GM12878 (cell line): ENCODE data around the gene EIF5. TPM values are rescaled to one million over a fixed set of nuclear protein-coding genes. Genes with fewer than 3 reads are reported as not detected.
A peak's percentile ranks its signal among the peaks of the same experiment; 100 is the strongest.

Experiments used
- ATAC-seq: fragments of 200-7000 bp; cut with Tn5 transposase; 3 replicates; pipeline ENCODE4 v1.9.1; 2020; ENCODE audit warnings: mild to moderate bottlenecking, moderate library complexity
- BruUV-seq: library from RNA; stranded (reverse); fragments of 400-500 nt; replicated peaks from 2 replicates; lab custom pipeline; 2021; lab: Mats Ljungman, UMichigan
- CTCF ChIA-PET: fragments of 300-600 bp; sonication (Branson Sonifier 250); formaldehyde crosslinking; extraction: SDS; loops from one replicate; lab custom pipeline; 2021; ENCODE audit warnings: inconsistent platforms; lab: Yijun Ruan, JAX
- POLR2A ChIA-PET: fragments of 350-600 bp; formaldehyde crosslinking; extraction: SDS; loops from one replicate; lab custom pipeline; 2021; ENCODE audit warnings: inconsistent platforms; lab: Charles Lee
- RAD21 ChIA-PET: fragments of 300-600 bp; sonication (Branson Sonifier 250); formaldehyde crosslinking; loops from one replicate; lab custom pipeline; 2023; ENCODE audit warnings: antibody characterized with exemption; ENCODE audit not compliant: unreplicated experiment; lab: Charles Lee
- SMC1A ChIA-PET: fragments of 300-600 bp; sonication (Branson Sonifier 250); formaldehyde crosslinking; loops from one replicate; lab custom pipeline; 2023; ENCODE audit not compliant: unreplicated experiment, uncharacterized antibody; lab: Charles Lee
- DNase-seq: peaks from one replicate; pipeline ENCODE4 v3.0.0-alpha.2; 2011; ENCODE audit warnings: low read depth, low spot score
- FAIRE-seq: peaks from 3 replicates; lab custom pipeline; 2011; peaks lifted over from hg19 to GRCh38; lab: Jason Lieb, UNC
- H2AFZ ChIP-seq: 2 replicates; pipeline ENCODE4 v1.6.0; 2011; ENCODE audit warnings: low read depth, low read length, control low read depth; ENCODE audit not compliant: control insufficient read depth
- H3K27ac ChIP-seq: 2 replicates; pipeline ENCODE4 v1.5.1; 2011; ENCODE audit warnings: control low read depth; ENCODE audit not compliant: control insufficient read depth, insufficient read depth
- H3K27me3 ChIP-seq, 2 experiments: replicated peaks in 1 of 2; 2 replicates each; pipeline versions ENCODE4 v1.6.0 to v1.6.1; 2011; ENCODE audit warnings: low read length in 1 of 2; ENCODE audit not compliant: control insufficient read depth in 2 of 2, insufficient read depth in 2 of 2
- H3K36me3 ChIP-seq, 2 experiments: 2 replicates each; pipeline ENCODE4 v1.5.1; 2011; ENCODE audit warnings: low read length in 1 of 2; ENCODE audit not compliant: control insufficient read depth in 2 of 2, insufficient read depth in 2 of 2
- H3K4me1 ChIP-seq: 2 replicates; pipeline ENCODE4 v1.6.1; 2011; ENCODE audit warnings: mild to moderate bottlenecking, low read length, moderate library complexity, mixed read lengths; ENCODE audit not compliant: control insufficient read depth, insufficient read depth
- H3K4me2 ChIP-seq: 2 replicates; pipeline ENCODE4 v1.6.0; 2011; ENCODE audit warnings: control low read depth; ENCODE audit not compliant: control insufficient read depth, insufficient read depth
- H3K4me3 ChIP-seq: fragments of 200-600 bp; sonication (generic); 2 replicates; pipeline ENCODE4 v1.5.1; 2016
- H3K79me2 ChIP-seq: 2 replicates; pipeline ENCODE4 v1.6.0; 2011; ENCODE audit warnings: low read length; ENCODE audit not compliant: control insufficient read depth, insufficient read depth
- H3K9ac ChIP-seq: 2 replicates; pipeline ENCODE4 v1.8.0; 2011; ENCODE audit warnings: low read length, control low read depth, mixed read lengths; ENCODE audit not compliant: control insufficient read depth, insufficient read depth
- H3K9me3 ChIP-seq: replicated peaks from 3 replicates; pipeline ENCODE4 v1.5.1; 2011; ENCODE audit warnings: mild to moderate bottlenecking, low read length; ENCODE audit not compliant: control insufficient read depth, insufficient read depth
- H4K20me1 ChIP-seq: 2 replicates; pipeline ENCODE4 v1.6.0; 2011; ENCODE audit not compliant: control insufficient read depth, insufficient read depth
- ATF7 ChIP-seq: fragments of 450-650 bp; IDR thresholded peaks from 2 replicates; pipeline ENCODE4 v1.6.1; 2016; ENCODE audit warnings: low read depth, mild to moderate bottlenecking
- CTCF ChIP-seq, 3 experiments: IDR thresholded peaks in 2 of 3; conservative IDR thresholded peaks in 1 of 3; 2 replicates each; pipeline ENCODE4 v1.5.1; 2011; ENCODE audit warnings: low read depth in 3 of 3, low read length in 3 of 3, mild to moderate bottlenecking in 3 of 3, control low read depth in 2 of 3, moderate library complexity in 2 of 3, inconsistent platforms in 1 of 3, mixed read lengths in 1 of 3; ENCODE audit not compliant: control insufficient read depth in 2 of 3, insufficient read depth in 1 of 3; ENCODE audit errors: extremely low read depth in 1 of 3
- ETV6 ChIP-seq, 2 experiments: fragments of 450-650 bp in 1 of 2; IDR thresholded peaks in 1 of 2; conservative IDR thresholded peaks in 1 of 2; 2 replicates each; pipeline ENCODE4 v1.6.1; 2014; ENCODE audit warnings: antibody characterized with exemption in 1 of 2, borderline replicate concordance in 1 of 2, low read depth in 1 of 2, mild to moderate bottlenecking in 1 of 2, moderate library complexity in 1 of 2
- HCFC1 ChIP-seq: fragments of 150-350 bp; IDR thresholded peaks from 2 replicates; pipeline ENCODE4 v1.6.1; 2014; ENCODE audit warnings: low read length
- MTA2 ChIP-seq: fragments of 450-650 bp; IDR thresholded peaks from 2 replicates; pipeline ENCODE4 v1.6.1; 2016; ENCODE audit warnings: low read depth, mild to moderate bottlenecking, moderate library complexity
- PAX5 ChIP-seq: IDR thresholded peaks from 2 replicates; pipeline ENCODE4 v1.6.1; 2011; ENCODE audit warnings: low read depth, low read length, borderline replicate concordance
- SRF ChIP-seq, 2 experiments: IDR thresholded peaks; 2 replicates each; pipeline ENCODE4 v1.6.1; 2011; ENCODE audit warnings: low read depth in 2 of 2, low read length in 2 of 2, mild to moderate bottlenecking in 1 of 2, moderate library complexity in 1 of 2
- TBL1XR1 ChIP-seq: IDR thresholded peaks from 2 replicates; pipeline ENCODE4 v1.6.1; 2012; ENCODE audit warnings: low read depth, low read length, improper control_type of control experiment
- ZBTB33 ChIP-seq: fragments of 450-650 bp; IDR thresholded peaks from 2 replicates; pipeline ENCODE4 v1.6.1; 2017; ENCODE audit warnings: mild to moderate bottlenecking
- ZBTB4 ChIP-seq: fragments of 450-650 bp; formaldehyde crosslinking; IDR thresholded peaks from 2 replicates; pipeline ENCODE4 v1.4.0; 2022; ENCODE audit warnings: mild to moderate bottlenecking, moderate library complexity
- ZBTB40 ChIP-seq: fragments of 450-650 bp; IDR thresholded peaks from 2 replicates; pipeline ENCODE4 v1.6.1; 2016; ENCODE audit warnings: mild to moderate bottlenecking, moderate library complexity, borderline replicate concordance
- ZNF24 ChIP-seq: fragments of 450-650 bp; IDR thresholded peaks from 2 replicates; pipeline ENCODE4 v1.6.1; 2017; ENCODE audit warnings: antibody characterized with exemption, mild to moderate bottlenecking
- WGBS: methylation state at CpG from one replicate; pipeline ENCODE4 v1.1.6; 2016; ENCODE audit warnings: low lambda C conversion rate; ENCODE audit not compliant: insufficient replicate concordance, insufficient coverage; ENCODE audit errors: missing lambda C conversion rate; 5-methylcytosine and 5-hydroxymethylcytosine counted together
- in situ Hi-C: fragments of 300-500 bp; cut with MboI; formaldehyde crosslinking; loops from 9 replicates; pipeline ENCODE4 v1.14.3; 2018; ENCODE audit warnings: mixed read lengths
- intact Hi-C: fragments of 100-400 bp; cut with micrococcal nuclease; formaldehyde crosslinking; loops from one replicate; pipeline ENCODE4 v1.14.2; 2022; ENCODE audit not compliant: unreplicated experiment
- polyA plus RNA-seq, 11 experiments: library from polyadenylated mRNA; depleted of rRNA in 4 of 11; unstranded in 6 of 11; stranded (reverse) in 5 of 11; fragments of >200 nt; fragmentation: Nextera tagmentation in 4 of 11; fragmentation: Illumina TruSeq in 1 of 11; extraction: Ambion mirVana in 4 of 11; extraction: Trizol in 1 of 11; gene quantifications; 1 replicate in 1 of 11; 2 replicates in 10 of 11; pipeline versions ENCODE4 v1.2.1 to v1.2.3, GENCODE V29; 2011 to 2016; ENCODE audit warnings: inconsistent platforms in 2 of 11, missing spikeins in 2 of 11, low read depth in 1 of 11
- total RNA-seq, 4 experiments: library from RNA; depleted of rRNA in 3 of 4; stranded (reverse); fragments of >200 nt in 3 of 4; fragmentation: Illumina TruSeq in 1 of 4; extraction: Trizol in 1 of 4; gene quantifications; 2 replicates each; pipeline versions ENCODE4 v1.2.1 to v1.2.3, GENCODE V29; 2013 to 2021

EIF5 gene
- total and polyA plus RNA-seq, 10 of the 15 experiments (the other 5 are each of a cell fraction or from before 2014, with no cell fraction given) = 51.2 to 360 (median 115) TPM

- FAIRE-seq = no peak
- H3K27ac ChIP-seq = no peak overlapping the region
- intact Hi-C loops = no loop called here
- no peaks in the 10 kb centered on the region for H3K9me3 ChIP-seq
- H3K27me3 ChIP-seq = no peaks in the 10 kb centered on the region
- DNase-seq = no peak
- TSS peak; percentile 8 for BruUV-seq
- peak; percentile 53 for ATAC-seq
- peaks cover 6% of the 10 kb centered on the region for H4K20me1 ChIP-seq
- CTCF ChIA-PET = interaction anchor here (0.6 to 6.0 kb wide), 12 partner anchors 12 to 867 kb away, joined by 3 to 99 read pairs (median 7); partner anchors contain the start of gene EIF5
- POLR2A ChIA-PET = interaction anchor here (0.5 to 1.0 kb wide), 3 partner anchors 57 to 515 kb away, joined by 3 to 5 read pairs (median 4); no protein-coding TSS in a partner anchor
- H3K4me1 ChIP-seq = peaks cover 22% of the 10 kb centered on the region
- H3K79me2 ChIP-seq = peaks cover 89% of the 10 kb centered on the region
- H3K4me2 ChIP-seq = peak overlapping the region; percentile 56
- SMC1A ChIA-PET = interaction anchor here (0.8 to 4.3 kb wide), 8 partner anchors 9 to 96 kb away, joined by 3 to 22 read pairs (median 6); no protein-coding TSS in a partner anchor
- in situ Hi-C loops = no loop called here
- 13% methylated on average over 5 of the region's 5 CpGs for WGBS
- no peak overlapping the region for H2AFZ ChIP-seq
- RAD21 ChIA-PET = interaction anchor here (2.4 kb wide), 1 partner anchor 287 kb away, joined by 12 read pairs; no protein-coding TSS in a partner anchor
- 0 out of 2 replicates have a peak overlapping the region, but pooled peaks have one; percentile 17 for H3K4me3 ChIP-seq
- H3K9ac ChIP-seq = no peak overlapping the region
- H3K36me3 ChIP-seq = no peaks in the 10 kb centered on the region
- no peak for TF ChIP-seq ZBTB4 (CRISPR knock-in tag)
- no peak for TF ChIP-seq ZNF24
- no peak for TF ChIP-seq MTA2
- TF ChIP-seq ATF7 = no peak
- no peak for TF ChIP-seq ZBTB33
- TF ChIP-seq PAX5 = no peak
- TF ChIP-seq SRF (IDR thresholded peaks at IDR 0.05; ENCODE audit: low read depth in 2 of 2, low read length in 2 of 2) = no peak
- TF ChIP-seq HCFC1 = no peak
- TF ChIP-seq ETV6 (conservative IDR thresholded peaks at IDR 0.05 in 1 of 2, IDR thresholded peaks at IDR 0.05 in 1 of 2; ENCODE audit: borderline replicate concordance in 1 of 2, low read depth in 1 of 2) = no peak
- no peak for TF ChIP-seq TBL1XR1
- TF ChIP-seq CTCF (IDR thresholded peaks at IDR 0.05 in 2 of 3, conservative IDR thresholded peaks at IDR 0.05 in 1 of 3; ENCODE audit: control insufficient read depth in 2 of 3, extremely low read depth in 1 of 3, insufficient read depth in 1 of 3, low read depth in 3 of 3, low read length in 3 of 3) = no peak
- no peak for TF ChIP-seq ZBTB40
These were observed 58.1 kb downstream of the EIF5 start for GRCh38 chr14:103392106-103392505.
